BLaER1 (cell line): ENCODE results near the gene MCCC1.

Source experiments
- H3K27ac ChIP-seq: shearing (Covaris generic); formaldehyde crosslinking; 2 replicates; pipeline ENCODE4 v1.8.1; 2022
- H3K27me3 ChIP-seq: shearing (Covaris generic); formaldehyde crosslinking; 2 replicates; pipeline ENCODE4 v1.8.1; 2022
- H3K36me3 ChIP-seq: shearing (Covaris generic); formaldehyde crosslinking; 2 replicates; pipeline ENCODE4 v1.8.1; 2022
- H3K4me1 ChIP-seq: shearing (Covaris generic); formaldehyde crosslinking; 2 replicates; pipeline ENCODE4 v1.8.1; 2022
- H3K4me2 ChIP-seq: shearing (Covaris generic); formaldehyde crosslinking; 2 replicates; pipeline ENCODE4 v1.8.1; 2022
- H3K4me3 ChIP-seq: shearing (Covaris generic); formaldehyde crosslinking; 2 replicates; pipeline ENCODE4 v1.8.1; 2022
- H3K9ac ChIP-seq: shearing (Covaris generic); formaldehyde crosslinking; 2 replicates; pipeline ENCODE4 v1.8.1; 2022
- H3K9me3 ChIP-seq: shearing (Covaris generic); formaldehyde crosslinking; 2 replicates; pipeline ENCODE4 v1.8.1; 2022
- H4K20me1 ChIP-seq: shearing (Covaris generic); formaldehyde crosslinking; 2 replicates; pipeline ENCODE4 v1.8.1; 2022
- Cebpa-rat ChIP-seq: shearing (Covaris generic); IDR thresholded peaks from 2 replicates; pipeline ENCODE4 v1.8.1; 2022

Gene MCCC1

DNA sequence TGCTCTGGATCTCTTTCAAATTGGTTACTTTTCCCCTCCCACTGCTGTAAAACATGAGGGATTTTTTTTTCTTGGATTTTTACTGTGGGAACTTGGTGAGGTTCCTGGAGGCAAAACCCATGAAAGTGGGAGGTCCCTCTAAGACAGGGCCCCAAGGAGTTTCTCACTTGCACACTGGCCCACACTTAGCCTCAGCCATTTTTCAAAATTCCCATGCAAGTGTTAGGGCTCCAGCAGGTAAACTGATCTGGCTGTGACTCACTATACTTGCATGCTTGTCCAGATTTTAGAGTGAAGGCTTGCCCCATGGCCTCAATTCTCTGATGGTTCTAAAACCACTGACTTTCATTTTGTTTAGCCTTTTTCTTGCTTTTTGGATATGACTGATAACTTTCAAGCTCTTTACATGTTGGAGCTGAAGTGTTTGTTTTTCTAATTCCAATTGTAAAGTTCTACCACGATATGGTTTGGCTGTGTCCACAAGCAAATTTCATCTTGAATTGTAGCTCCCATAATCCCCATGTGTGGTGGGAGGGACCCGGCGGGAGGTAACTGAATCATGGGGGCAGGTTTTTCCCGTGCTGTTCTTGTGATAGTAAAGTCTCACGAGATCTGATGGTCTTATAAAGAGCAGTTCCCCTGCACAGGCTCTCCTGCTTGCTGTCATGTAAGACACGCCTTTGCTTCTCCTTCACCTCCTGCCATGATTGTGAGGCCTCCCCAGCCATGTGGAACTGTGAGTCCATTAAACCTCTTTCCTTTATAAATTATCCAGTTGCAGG is 37.7 kb downstream of the MCCC1 start:
- Histone ChIP-seq H3K9ac (no peak overlapping the region), H3K9me3 (peaks cover 16% of the 10 kb centered on the region), H3K36me3 (peaks cover 61% of the 10 kb centered on the region)

GRCh38 chr3:183058351-183058750 is 40.9 kb downstream of the MCCC1 start:
- no peaks in the 10 kb centered on the region for H3K9me3 ChIP-seq

More for the DNA sequence above, 37.7 kb downstream of the MCCC1 start:
- no peaks in the 10 kb centered on the region for H4K20me1 ChIP-seq
- H3K4me1 ChIP-seq = no peaks in the 10 kb centered on the region
- H3K4me3 ChIP-seq = no peak overlapping the region
- no peak overlapping the region for H3K4me2 ChIP-seq
- no peaks in the 10 kb centered on the region for H3K27me3 ChIP-seq
- no peak for TF ChIP-seq Cebpa-rat
- no peak overlapping the region for H3K27ac ChIP-seq

DNA sequence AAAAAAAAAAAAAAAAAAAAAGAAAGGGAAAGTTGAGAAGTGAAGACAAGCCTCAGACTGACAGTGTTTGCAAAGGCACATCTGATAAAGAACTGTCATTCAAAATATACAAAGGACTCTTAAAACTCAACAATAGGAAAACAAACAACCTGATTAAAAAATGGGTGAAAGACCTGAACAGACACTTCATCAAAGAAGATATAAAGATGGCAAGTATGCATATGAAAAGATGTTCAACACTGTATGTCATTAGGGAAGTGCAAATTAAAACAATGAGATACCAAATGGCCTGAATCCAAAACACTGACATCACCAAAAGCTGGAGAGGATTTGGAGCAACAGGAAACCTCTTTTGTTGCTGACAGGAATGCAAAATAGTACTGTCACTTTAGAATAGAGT is 48.6 kb downstream of the MCCC1 start:
- Histone ChIP-seq H3K27me3 (no peaks in the 10 kb centered on the region), H3K36me3 (peaks cover 82% of the 10 kb centered on the region), H3K9ac (no peak overlapping the region), H3K9me3 (peaks cover 20% of the 10 kb centered on the region), H3K4me3 (no peak overlapping the region), H3K4me1 (no peaks in the 10 kb centered on the region), H3K4me2 (no peak overlapping the region), H3K27ac (no peak overlapping the region), H4K20me1 (no peaks in the 10 kb centered on the region)
- TF ChIP-seq Cebpa-rat = no peak

More at GRCh38 chr3:183058351-183058750, 40.9 kb downstream of the MCCC1 start:
- Histone ChIP-seq H3K4me2 (no peak overlapping the region), H3K4me1 (no peaks in the 10 kb centered on the region), H3K9ac (no peak overlapping the region), H3K27ac (no peak overlapping the region), H4K20me1 (no peaks in the 10 kb centered on the region), H3K27me3 (no peaks in the 10 kb centered on the region), H3K36me3 (peaks cover 61% of the 10 kb centered on the region), H3K4me3 (no peak overlapping the region)
- TF ChIP-seq Cebpa-rat = no peak

- H3K36me3 ChIP-seq = peaks cover 82% of the 10 kb centered on the region
- H3K9ac ChIP-seq = no peak overlapping the region; the same call in 1 of the 2 replicates
- peaks cover 20% of the 10 kb centered on the region for H3K9me3 ChIP-seq
- H3K4me3 ChIP-seq = no peak overlapping the region
- H3K4me1 ChIP-seq = no peaks in the 10 kb centered on the region
- no peaks in the 10 kb centered on the region for H4K20me1 ChIP-seq
- no peak overlapping the region for H3K4me2 ChIP-seq
- no peak for TF ChIP-seq Cebpa-rat
- no peaks in the 10 kb centered on the region for H3K27me3 ChIP-seq
- H3K27ac ChIP-seq = no peak overlapping the region
Observed at GRCh38 chr3:183046883-183047282, 52.4 kb downstream of the MCCC1 start.

GRCh38 chr3:183044547-183045229 is 54.6 kb downstream of the MCCC1 start:
- H3K4me2 ChIP-seq = no peak overlapping the region
- no peak overlapping the region for H3K27ac ChIP-seq
- no peaks in the 10 kb centered on the region for H3K4me1 ChIP-seq
- no peaks in the 10 kb centered on the region for H3K27me3 ChIP-seq
- TF ChIP-seq Cebpa-rat = no peak
- no peaks in the 10 kb centered on the region for H3K9me3 ChIP-seq
- no peak overlapping the region for H3K4me3 ChIP-seq
- no peak overlapping the region for H3K9ac ChIP-seq
- H3K36me3 ChIP-seq = peaks cover 82% of the 10 kb centered on the region
- H4K20me1 ChIP-seq = no peaks in the 10 kb centered on the region

DNA sequence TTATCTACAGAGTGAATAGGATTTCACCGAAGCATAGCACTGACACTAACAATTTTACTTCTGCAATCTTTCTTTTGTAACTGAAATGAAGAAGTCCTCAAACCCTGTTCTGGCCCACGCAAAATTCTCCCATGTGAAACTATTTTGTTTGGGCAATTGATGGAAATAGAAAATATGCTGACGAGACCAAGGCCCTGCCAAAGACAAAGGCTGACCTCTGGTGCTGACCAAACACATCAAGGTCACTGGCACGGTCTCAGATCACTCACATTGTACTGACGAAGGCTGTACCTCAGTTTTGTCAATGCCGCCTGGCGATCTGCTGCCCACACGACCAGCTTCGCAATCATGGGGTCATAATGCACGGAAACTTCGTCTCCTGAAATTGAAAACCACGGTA is 60.5 kb downstream of the MCCC1 start:
- Histone ChIP-seq H3K9me3 (no peaks in the 10 kb centered on the region), H3K4me3 (no peak overlapping the region), H3K36me3 (peaks cover 91% of the 10 kb centered on the region), H3K4me1 (no peaks in the 10 kb centered on the region), H3K27me3 (no peaks in the 10 kb centered on the region), H4K20me1 (no peaks in the 10 kb centered on the region), H3K4me2 (no peak overlapping the region), H3K27ac (no peak overlapping the region), H3K9ac (no peak overlapping the region)
- TF ChIP-seq Cebpa-rat = no peak

DNA sequence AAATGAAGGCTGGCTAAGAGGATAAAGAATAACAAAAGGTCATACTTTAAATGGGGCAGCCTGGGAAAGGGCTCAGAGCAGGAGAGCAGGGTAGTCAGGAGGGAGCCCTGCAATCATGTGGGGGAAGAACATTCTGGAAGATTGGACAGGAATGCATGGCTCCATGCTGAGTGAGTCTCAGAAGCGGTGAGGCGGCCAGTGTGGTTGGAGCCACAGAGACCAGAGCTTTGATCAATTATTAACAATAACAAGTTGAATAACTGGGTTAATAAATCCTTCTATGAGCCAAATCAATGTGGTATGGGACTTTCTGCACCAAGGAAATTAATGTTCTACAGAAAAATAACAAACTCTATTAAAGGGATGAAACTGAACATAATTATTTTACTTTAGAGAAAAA is 61.1 kb downstream of the MCCC1 start:
- TF ChIP-seq Cebpa-rat = no peak
- Histone ChIP-seq H3K36me3 (peaks cover 91% of the 10 kb centered on the region), H4K20me1 (no peaks in the 10 kb centered on the region), H3K4me2 (no peak overlapping the region), H3K9ac (no peak overlapping the region), H3K27me3 (no peaks in the 10 kb centered on the region), H3K27ac (no peak overlapping the region), H3K4me1 (no peaks in the 10 kb centered on the region), H3K9me3 (no peaks in the 10 kb centered on the region), H3K4me3 (no peak overlapping the region)

GRCh38 chr3:183033746-183034145 is 65.5 kb downstream of the MCCC1 start:
- Histone ChIP-seq H3K9me3 (peaks cover 13% of the 10 kb centered on the region), H3K27ac (no peak overlapping the region), H3K4me1 (no peaks in the 10 kb centered on the region), H3K36me3 (peaks cover 96% of the 10 kb centered on the region), H3K4me2 (no peak overlapping the region), H3K27me3 (no peaks in the 10 kb centered on the region), H3K9ac (no peak overlapping the region), H4K20me1 (no peaks in the 10 kb centered on the region), H3K4me3 (no peak overlapping the region)
- no peak for TF ChIP-seq Cebpa-rat

DNA sequence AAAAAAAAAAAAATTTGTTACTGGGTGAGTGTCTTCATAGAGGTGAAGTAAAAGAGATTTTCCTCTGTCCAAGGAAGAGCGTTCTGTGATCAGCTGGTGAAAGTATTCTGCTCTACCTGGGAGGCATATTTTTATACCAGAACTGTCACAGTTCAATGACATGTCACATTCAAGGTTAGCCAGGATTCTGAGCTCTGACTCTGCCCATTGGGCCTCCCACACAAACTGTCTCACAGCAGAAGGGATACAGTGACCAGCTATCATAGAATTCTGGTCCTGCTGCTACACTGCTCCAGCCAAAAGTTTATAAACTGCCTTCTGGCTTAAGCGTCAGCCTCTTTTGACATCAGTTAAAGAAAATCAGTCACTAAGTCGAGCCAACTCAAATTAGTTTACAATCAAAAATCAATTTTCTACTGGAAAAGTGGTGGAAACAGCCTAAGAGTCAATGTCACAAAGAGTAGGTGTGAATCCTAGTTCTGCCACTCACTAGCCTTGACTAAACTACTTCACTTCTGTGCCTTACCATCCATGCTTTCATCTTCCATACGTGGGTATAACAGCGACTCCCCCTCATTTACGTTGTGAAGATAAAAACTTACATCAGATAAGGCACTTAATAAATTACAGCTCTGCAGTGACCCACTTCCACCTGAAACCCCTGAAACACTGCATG is 66.3 kb downstream of the MCCC1 start:
- Histone ChIP-seq H3K36me3 (peaks cover 96% of the 10 kb centered on the region), H3K27ac (no peak overlapping the region), H3K4me2 (no peak overlapping the region), H3K27me3 (no peaks in the 10 kb centered on the region), H4K20me1 (no peaks in the 10 kb centered on the region), H3K9me3 (peaks cover 20% of the 10 kb centered on the region), H3K4me3 (no peak overlapping the region), H3K4me1 (no peaks in the 10 kb centered on the region), H3K9ac (no peak overlapping the region)
- TF ChIP-seq Cebpa-rat = no peak

DNA sequence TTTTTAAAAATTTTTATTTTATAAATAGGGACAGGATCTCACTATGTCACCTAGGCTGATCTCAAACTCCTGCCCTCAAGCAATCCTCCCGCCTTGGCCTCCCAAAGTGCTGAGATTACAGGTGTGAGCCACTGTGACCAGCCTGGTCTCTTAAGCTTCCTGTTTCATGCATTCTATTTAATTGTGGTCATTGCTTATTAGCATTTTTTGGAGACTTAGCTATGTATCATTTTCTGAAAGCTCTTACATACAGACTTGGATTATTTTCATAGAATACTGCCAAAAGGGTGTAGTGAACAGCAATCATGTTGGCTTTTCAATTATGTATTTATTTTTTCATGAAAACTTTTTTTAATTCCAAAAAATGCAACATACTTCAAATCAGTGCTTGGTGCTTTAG is 67.5 kb downstream of the MCCC1 start:
- no peak overlapping the region for H3K4me3 ChIP-seq
- H3K27me3 ChIP-seq = no peaks in the 10 kb centered on the region
- H3K9ac ChIP-seq = no peak overlapping the region
- peaks cover 96% of the 10 kb centered on the region for H3K36me3 ChIP-seq
- peaks cover 23% of the 10 kb centered on the region for H3K9me3 ChIP-seq
- TF ChIP-seq Cebpa-rat = no peak
- H3K27ac ChIP-seq = no peak overlapping the region
- no peaks in the 10 kb centered on the region for H4K20me1 ChIP-seq
- H3K4me2 ChIP-seq = no peak overlapping the region
- H3K4me1 ChIP-seq = no peaks in the 10 kb centered on the region
